Progenitor cell of endocrine pancreas (in vitro differentiated cells): ENCODE measurements around the gene COX4I1. TPM values are rescaled to one million over a fixed set of nuclear protein-coding genes. Genes with fewer than 3 reads are reported as not detected.
"Not testable (repeated sequence)": the region's sequence is repeated elsewhere in the genome, so short reads cannot be mapped to it uniquely, and the experiment has no call there.

ENCODE experiments used
- DNase-seq: peaks from one replicate; pipeline ENCODE4 v3.0.0; 2021; ENCODE audit warnings: low spot score; ENCODE audit not compliant: unreplicated experiment
- H3K27ac Mint-ChIP-seq: 2 replicates; pipeline ENCODE4 v1.8.0; 2021; ENCODE audit warnings: mild to moderate bottlenecking, moderate library complexity, mixed read lengths
- H3K27me3 Mint-ChIP-seq: 2 replicates; pipeline ENCODE4 v1.8.0; 2021; ENCODE audit warnings: mixed read lengths
- H3K36me3 Mint-ChIP-seq: 2 replicates; pipeline ENCODE4 v1.8.0; 2022; ENCODE audit warnings: mixed read lengths; ENCODE audit not compliant: insufficient read depth
- H3K4me1 Mint-ChIP-seq: 2 replicates; pipeline ENCODE4 v1.8.0; 2021; ENCODE audit warnings: low read depth, mixed read lengths
- H3K4me3 Mint-ChIP-seq: 2 replicates; pipeline ENCODE4 v1.8.0; 2021; ENCODE audit warnings: low read depth, mild to moderate bottlenecking, moderate library complexity, mixed read lengths
- H3K9me3 Mint-ChIP-seq: 2 replicates; pipeline ENCODE4 v1.8.0; 2021; ENCODE audit warnings: low read depth, mixed read lengths
- total RNA-seq: library from RNA; stranded (reverse); gene quantifications from 2 replicates; pipeline ENCODE4 v1.2.1, GENCODE V29; 2021
- TF ChIP-seq, protein P1 (sequence below): fragments of 200-600 bp; sonication (generic); IDR thresholded peaks from one replicate; pipeline ENCODE4 v1.5.0; 2021; ENCODE audit warnings: antibody characterized with exemption, mild to moderate bottlenecking; ENCODE audit not compliant: unreplicated experiment

COX4I1 gene
- total RNA-seq, 1 donor from 2014 or later, result 466 TPM

DNA sequence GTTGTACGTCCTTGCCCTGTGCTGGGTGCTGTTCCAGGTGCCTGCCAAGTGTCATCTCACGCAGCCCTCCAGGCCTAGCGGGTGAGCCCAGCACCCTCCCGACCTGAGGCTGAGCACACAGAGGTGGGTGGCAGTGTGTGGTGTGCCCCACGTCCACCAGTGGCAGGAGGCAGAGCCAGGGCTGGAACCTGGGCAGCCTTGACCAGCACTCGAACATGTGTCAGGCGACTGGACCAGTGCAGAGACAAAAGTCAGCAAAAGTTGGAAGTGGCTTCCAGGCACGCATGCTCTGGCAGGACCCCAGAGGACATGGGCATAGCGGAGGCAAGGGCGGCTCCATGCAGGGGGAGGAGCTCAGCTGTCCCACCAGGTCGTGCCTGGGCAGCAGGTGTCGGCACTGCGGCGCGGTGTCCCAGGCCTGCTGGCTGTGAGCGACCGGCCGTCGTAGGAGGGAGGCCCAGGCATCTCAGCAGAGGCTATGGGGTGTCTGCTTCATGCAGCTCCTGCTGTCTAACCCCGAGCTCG is 35.8 kb downstream of the COX4I1 start:
- Mint-ChIP-seq H3K4me3 (no peak overlapping the region), H3K36me3 (peaks cover 1% of the 10 kb centered on the region), H3K27ac (no peak overlapping the region), H3K4me1 (no peaks in the 10 kb centered on the region), H3K27me3 (peaks cover 50% of the 10 kb centered on the region), H3K9me3 (peaks cover 2% of the 10 kb centered on the region)
- DNase-seq, result no peak
- TF ChIP-seq, protein P1, sequence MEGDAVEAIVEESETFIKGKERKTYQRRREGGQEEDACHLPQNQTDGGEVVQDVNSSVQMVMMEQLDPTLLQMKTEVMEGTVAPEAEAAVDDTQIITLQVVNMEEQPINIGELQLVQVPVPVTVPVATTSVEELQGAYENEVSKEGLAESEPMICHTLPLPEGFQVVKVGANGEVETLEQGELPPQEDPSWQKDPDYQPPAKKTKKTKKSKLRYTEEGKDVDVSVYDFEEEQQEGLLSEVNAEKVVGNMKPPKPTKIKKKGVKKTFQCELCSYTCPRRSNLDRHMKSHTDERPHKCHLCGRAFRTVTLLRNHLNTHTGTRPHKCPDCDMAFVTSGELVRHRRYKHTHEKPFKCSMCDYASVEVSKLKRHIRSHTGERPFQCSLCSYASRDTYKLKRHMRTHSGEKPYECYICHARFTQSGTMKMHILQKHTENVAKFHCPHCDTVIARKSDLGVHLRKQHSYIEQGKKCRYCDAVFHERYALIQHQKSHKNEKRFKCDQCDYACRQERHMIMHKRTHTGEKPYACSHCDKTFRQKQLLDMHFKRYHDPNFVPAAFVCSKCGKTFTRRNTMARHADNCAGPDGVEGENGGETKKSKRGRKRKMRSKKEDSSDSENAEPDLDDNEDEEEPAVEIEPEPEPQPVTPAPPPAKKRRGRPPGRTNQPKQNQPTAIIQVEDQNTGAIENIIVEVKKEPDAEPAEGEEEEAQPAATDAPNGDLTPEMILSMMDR, result no peak

DNA sequence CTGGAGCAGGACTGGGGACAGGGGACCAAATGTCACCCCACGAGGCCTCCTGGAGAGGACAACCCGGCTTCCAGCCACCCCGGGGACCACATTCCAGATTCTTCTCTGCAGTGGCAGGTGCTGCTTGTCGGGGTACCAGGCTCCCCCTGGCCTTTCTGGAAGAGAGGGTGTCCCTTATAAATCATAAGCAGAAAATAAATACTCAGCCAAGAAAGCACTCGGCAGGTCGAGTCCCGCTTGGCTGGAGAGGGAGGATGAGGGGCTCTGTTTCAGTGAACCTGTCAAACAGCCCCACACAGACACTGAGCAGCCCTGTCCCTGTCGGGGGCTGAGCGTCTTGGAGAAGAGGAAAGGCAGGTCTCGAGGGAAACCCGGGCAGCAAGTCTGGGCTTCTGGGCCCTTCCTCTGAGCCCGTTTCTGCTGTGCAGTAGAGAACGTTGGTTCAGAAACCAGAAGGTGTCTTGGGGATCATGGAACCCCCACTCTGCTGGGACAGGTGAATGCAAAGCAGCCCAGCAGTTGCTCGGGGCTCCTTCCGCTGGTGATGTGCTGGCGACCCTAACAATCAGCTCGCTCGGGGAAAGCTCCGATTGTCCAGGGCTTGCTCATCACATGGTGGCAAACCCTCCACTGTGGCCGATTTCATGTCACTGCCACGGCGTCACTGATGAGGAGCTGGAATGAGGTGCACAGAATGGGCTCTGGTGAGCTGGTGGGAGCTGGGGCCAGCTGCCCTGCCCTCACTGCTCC is 36.6 kb downstream of the COX4I1 start:
- TF ChIP-seq, protein P1, result no peak
- Mint-ChIP-seq H3K9me3 (peaks cover 2% of the 10 kb centered on the region), H3K4me3 (no peak overlapping the region), H3K4me1 (no peaks in the 10 kb centered on the region), H3K27me3 (peaks cover 47% of the 10 kb centered on the region), H3K36me3 (peaks cover 1% of the 10 kb centered on the region), H3K27ac (no peak overlapping the region)
- no peak for DNase-seq

DNA sequence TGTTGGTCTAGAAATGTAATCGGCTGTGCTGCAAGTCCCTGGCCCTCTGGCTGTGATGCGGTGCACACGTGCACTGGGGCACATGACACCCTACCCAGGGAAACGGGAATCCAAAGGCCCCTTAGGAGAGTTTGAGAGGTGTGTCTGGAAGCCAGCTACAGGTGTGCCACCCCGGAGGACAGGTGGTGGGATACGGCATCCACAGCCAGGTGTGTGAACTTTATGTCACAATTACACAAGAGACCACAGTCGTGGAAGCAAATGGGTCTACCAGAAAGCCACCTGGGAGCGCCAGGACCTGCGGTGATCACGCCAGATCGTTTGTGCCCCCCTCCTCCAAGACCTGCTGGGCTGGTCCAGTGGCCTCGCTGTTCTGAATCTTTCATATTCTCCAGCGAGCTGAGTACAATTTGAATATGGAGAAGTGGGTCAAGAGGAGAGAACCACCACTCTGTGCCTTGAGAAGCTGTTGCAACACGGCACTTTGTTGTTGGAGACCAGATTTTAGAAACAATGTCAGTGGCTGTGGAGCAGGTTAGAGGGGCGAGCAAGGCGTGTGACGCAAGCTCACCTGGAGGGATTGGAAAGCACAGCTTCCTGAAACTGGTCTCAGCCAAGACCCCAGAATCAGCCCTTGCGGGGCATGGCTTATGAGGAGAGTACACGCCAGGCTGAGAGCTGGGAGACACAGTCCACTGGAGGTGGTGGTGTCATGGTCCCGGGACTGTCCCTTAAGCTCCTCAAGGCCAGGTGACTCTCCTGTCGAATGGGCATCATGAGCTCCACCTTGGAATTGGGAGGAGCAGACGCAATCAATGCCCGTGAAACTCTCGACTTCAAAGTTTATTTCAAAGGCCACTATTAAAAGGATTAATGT is 37.4 kb downstream of the COX4I1 start:
- no peak overlapping the region for H3K27ac Mint-ChIP-seq
- no peaks in the 10 kb centered on the region for H3K4me1 Mint-ChIP-seq
- no peak overlapping the region for H3K4me3 Mint-ChIP-seq
- TF ChIP-seq, protein P1, result no peak
- peaks cover 1% of the 10 kb centered on the region for H3K36me3 Mint-ChIP-seq
- H3K9me3 Mint-ChIP-seq, result peaks cover 2% of the 10 kb centered on the region
- peaks cover 43% of the 10 kb centered on the region for H3K27me3 Mint-ChIP-seq
- DNase-seq, result no peak

DNA sequence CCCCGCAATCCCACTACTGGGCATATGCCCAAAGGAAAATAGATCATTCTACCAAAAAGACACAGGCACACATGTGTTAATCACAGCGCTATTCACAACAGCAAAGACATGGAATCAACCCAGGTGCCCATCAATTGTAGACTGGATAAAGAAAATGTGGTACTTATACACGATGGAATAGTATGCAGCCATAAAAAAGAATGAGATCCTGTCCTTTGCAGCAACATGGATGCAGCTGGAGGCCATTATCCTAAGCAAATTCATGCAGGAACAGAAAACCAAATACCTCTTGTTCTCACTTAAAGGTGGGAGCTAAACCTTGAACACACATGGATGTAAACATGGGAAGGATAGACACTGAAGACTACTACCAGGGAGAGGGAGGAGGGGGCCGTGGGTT is 38.2 kb downstream of the COX4I1 start:
- DNase-seq, H3K4me1 Mint-ChIP-seq, H3K4me3 Mint-ChIP-seq, H3K9me3 Mint-ChIP-seq, H3K27ac Mint-ChIP-seq, H3K36me3 Mint-ChIP-seq: not testable (repeated sequence)
- peaks cover 38% of the 10 kb centered on the region for H3K27me3 Mint-ChIP-seq

DNA sequence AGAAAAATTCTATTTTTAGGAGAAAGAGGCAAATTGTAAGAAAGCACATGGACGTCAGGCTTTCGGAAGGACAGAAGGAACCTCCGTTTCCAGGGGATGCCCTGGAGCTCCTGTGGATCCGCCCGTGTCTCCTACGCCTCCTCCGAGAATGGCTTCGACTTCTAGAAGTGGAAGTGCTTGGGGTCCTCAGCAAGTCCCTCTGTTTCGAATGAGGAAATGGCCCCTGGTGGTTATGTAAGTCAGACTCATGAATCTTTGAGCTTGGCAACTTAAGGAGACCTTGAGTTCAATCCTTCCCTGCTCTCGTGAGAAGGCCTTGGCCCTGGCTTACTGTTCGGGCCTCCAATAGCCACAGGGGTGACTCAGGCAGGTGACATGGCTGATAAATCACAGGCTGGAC is 38.9 kb downstream of the COX4I1 start:
- Mint-ChIP-seq H3K4me1 (no peaks in the 10 kb centered on the region), H3K9me3 (peaks cover 5% of the 10 kb centered on the region), H3K4me3 (no peak overlapping the region), H3K36me3 (peaks cover 1% of the 10 kb centered on the region), H3K27me3 (peaks cover 31% of the 10 kb centered on the region), H3K27ac (no peak overlapping the region)
- no peak for DNase-seq
- TF ChIP-seq, protein P1, result no peak
